K562 (cell line): ENCODE results near the gene SPHK2. TPM values are rescaled to one million over a fixed set of nuclear protein-coding genes. Genes with fewer than 3 reads are reported as not detected.

Source experiments
- ARID4B ChIP-seq: sonication (generic); formaldehyde crosslinking; IDR thresholded peaks from 2 replicates; pipeline ENCODE4 v1.8.0; 2022; ENCODE audit warnings: mild to moderate bottlenecking, missing genetic modification reagents
- BCOR ChIP-seq: fragments of 450-650 bp; IDR thresholded peaks from 2 replicates; pipeline ENCODE4 v1.6.1; 2016
- CTBP1 ChIP-seq: fragments of 450-650 bp; IDR thresholded peaks from 2 replicates; pipeline ENCODE4 v1.6.1; 2016; ENCODE audit warnings: borderline replicate concordance
- CTCFL ChIP-seq: IDR thresholded peaks from 2 replicates; pipeline ENCODE4 v1.6.1; 2011; ENCODE audit warnings: borderline replicate concordance, low read depth, mild to moderate bottlenecking, moderate library complexity, low read length; ENCODE audit not compliant: insufficient read depth, poor library complexity, severe bottlenecking
- ETS2 ChIP-seq: IDR thresholded peaks from 2 replicates; pipeline ENCODE4 v1.6.1; 2016; ENCODE audit warnings: borderline replicate concordance, missing genetic modification characterization, mild to moderate bottlenecking, moderate library complexity, missing compliant biosample characterization; ENCODE audit not compliant: poor library complexity, severe bottlenecking
- HDAC6 ChIP-seq: IDR thresholded peaks from 2 replicates; pipeline ENCODE4 v1.6.1; 2012; ENCODE audit warnings: low read depth, mild to moderate bottlenecking, control low read depth, inconsistent platforms, low read length, moderate library complexity
- KDM1A ChIP-seq, 2 experiments: fragments of 450-650 bp; IDR thresholded peaks; 2 replicates each; pipeline ENCODE4 v1.6.1; 2016; ENCODE audit warnings: mild to moderate bottlenecking in 2 of 2
- LARP7 ChIP-seq: fragments of 450-650 bp; IDR thresholded peaks from 2 replicates; pipeline ENCODE4 v1.6.1; 2016
- NR3C1 ChIP-seq: sonication (generic); formaldehyde crosslinking; IDR thresholded peaks from 2 replicates; pipeline ENCODE4 v1.8.1; 2022; ENCODE audit warnings: missing genetic modification reagents
- PHTF2 ChIP-seq: fragments of 250-450 bp; sonication (Bioruptor Pico); IDR thresholded peaks from 2 replicates; pipeline ENCODE4 v1.5.0; 2021; ENCODE audit warnings: mild to moderate bottlenecking
- POLR2AphosphoS2 ChIP-seq: IDR thresholded peaks from 2 replicates; pipeline ENCODE4 v1.6.1; 2012; ENCODE audit warnings: low read length, improper control_type of control experiment
- SMARCC2 ChIP-seq: fragments of 450-650 bp; IDR thresholded peaks from 2 replicates; pipeline ENCODE4 v1.6.1; 2017; ENCODE audit warnings: antibody characterized with exemption, moderate library complexity, mild to moderate bottlenecking, low read depth
- SMC3 ChIP-seq: conservative IDR thresholded peaks from 2 replicates; pipeline ENCODE4 v1.6.1; 2011; ENCODE audit warnings: low read depth, low read length, improper control_type of control experiment; ENCODE audit not compliant: insufficient read depth
- SOX6 ChIP-seq: fragments of 450-650 bp; IDR thresholded peaks from 2 replicates; pipeline ENCODE4 v1.6.1; 2014; ENCODE audit warnings: mild to moderate bottlenecking
- TAL1 ChIP-seq: fragments of 450-650 bp; IDR thresholded peaks from 2 replicates; pipeline ENCODE4 v1.6.1; 2016; ENCODE audit warnings: mild to moderate bottlenecking
- TBL1XR1 ChIP-seq, 2 experiments: IDR thresholded peaks; 2 replicates each; pipeline ENCODE4 v1.6.1; 2012; ENCODE audit warnings: improper control_type of control experiment in 2 of 2, low read length in 2 of 2, mild to moderate bottlenecking in 1 of 2
- YY1 ChIP-seq, 3 experiments: IDR thresholded peaks; 2 replicates each; pipeline ENCODE4 v1.6.1; 2011; ENCODE audit warnings: low read length in 2 of 3, mild to moderate bottlenecking in 2 of 3, moderate library complexity in 2 of 3, borderline replicate concordance in 1 of 3, control low read depth in 1 of 3, low read depth in 1 of 3; ENCODE audit not compliant: insufficient read depth in 3 of 3, insufficient replicate concordance in 2 of 3, control insufficient read depth in 1 of 3, insufficient read length in 1 of 3; ENCODE audit errors: extremely low read depth in 1 of 3
- ZFX ChIP-seq: sonication (generic); formaldehyde crosslinking; IDR thresholded peaks from 2 replicates; pipeline ENCODE4 v1.8.0; 2022; ENCODE audit warnings: mild to moderate bottlenecking, missing genetic modification reagents, moderate library complexity
- ZNF121 ChIP-seq: sonication (generic); formaldehyde crosslinking; conservative IDR thresholded peaks from 2 replicates; pipeline ENCODE4 v1.8.0; 2022; ENCODE audit warnings: missing genetic modification reagents
- ZNF24 ChIP-seq: fragments of 450-650 bp; IDR thresholded peaks from 2 replicates; pipeline ENCODE4 v1.6.1; 2016
- ZNF280A ChIP-seq: fragments of 450-650 bp; IDR thresholded peaks from 2 replicates; pipeline ENCODE4 v1.6.1; 2018; ENCODE audit warnings: mild to moderate bottlenecking, low read depth; ENCODE audit not compliant: partially characterized antibody
- polyA plus RNA-seq, 8 experiments: library from polyadenylated mRNA; depleted of rRNA in 4 of 8; stranded (reverse) in 5 of 8; unstranded in 3 of 8; fragments of >200 nt; fragmentation: Nextera tagmentation in 2 of 8; fragmentation: Illumina TruSeq in 1 of 8; extraction: Ambion mirVana in 2 of 8; extraction: Trizol in 1 of 8; gene quantifications; 2 replicates each; pipeline versions ENCODE4 v1.2.1 to v1.2.3, GENCODE V29; 2011 to 2014; ENCODE audit warnings: inconsistent platforms in 1 of 8, missing spikeins in 1 of 8
- total RNA-seq, 7 experiments: library from RNA; depleted of rRNA in 6 of 7; stranded (reverse); fragments of >200 nt in 6 of 7; fragmentation: Illumina TruSeq in 2 of 7; extraction: Trizol in 2 of 7; gene quantifications; 2 replicates each; pipeline versions ENCODE4 v1.2.1 to v1.2.3, GENCODE V29; 2011 to 2021; ENCODE audit warnings: low replicate concordance in 1 of 7

The SPHK2 gene
- total and polyA plus RNA-seq, 9 of the 15 experiments (the other 6 are each of a cell fraction or from before 2014, with no cell fraction given) = 0.10 to 15.2 (median 2.9) TPM

GRCh38 chr19:48650974-48651682, 31.8 kb downstream of the SPHK2 start (continued):
- TF ChIP-seq TAL1 (no peak), ZNF280A (no peak), ARID4B (CRISPR knock-in tag) (no peak), HDAC6 (no peak), KDM1A (IDR thresholded peaks at IDR 0.05) (0 out of 4 replicates have a peak, but pooled peaks of 1 of the 2 experiments have one; percentile 43), ETS2 (tag) (no peak), CTBP1 (no peak), NR3C1 (CRISPR knock-in tag) (no peak), YY1 (IDR thresholded peaks at IDR 0.05; ENCODE audit: borderline replicate concordance in 1 of 3, control insufficient read depth in 1 of 3, extremely low read depth in 1 of 3, insufficient read depth in 3 of 3, insufficient read length in 1 of 3, insufficient replicate concordance in 2 of 3, low read depth in 1 of 3, low read length in 2 of 3) (no peak), CTCFL (no peak), SOX6 (peak; percentile 39; the same call in 1 of the 2 replicates), TBL1XR1 (IDR thresholded peaks at IDR 0.05; ENCODE audit: low read length in 2 of 2) (no peak), SMARCC2 (no peak), LARP7 (no peak), ZFX (CRISPR knock-in tag) (peak; percentile 23; the same call in 1 of the 2 replicates), BCOR (peak; percentile 84), ZNF24 (no peak), SMC3 (no peak), ZNF121 (peak; percentile 94), PHTF2 (CRISPR knock-in tag) (no peak), POLR2AphosphoS2 (no peak)
